ENCODE measurements around the gene PDSS2.
"Not testable (repeated sequence)": the region's sequence is repeated elsewhere in the genome, so short reads cannot be mapped to it uniquely, and the experiment has no call there.

GRCh38 chr6:107285683-107286082, 173.7 kb downstream of the PDSS2 start:
- TF ChIP-seq, protein P1, sequence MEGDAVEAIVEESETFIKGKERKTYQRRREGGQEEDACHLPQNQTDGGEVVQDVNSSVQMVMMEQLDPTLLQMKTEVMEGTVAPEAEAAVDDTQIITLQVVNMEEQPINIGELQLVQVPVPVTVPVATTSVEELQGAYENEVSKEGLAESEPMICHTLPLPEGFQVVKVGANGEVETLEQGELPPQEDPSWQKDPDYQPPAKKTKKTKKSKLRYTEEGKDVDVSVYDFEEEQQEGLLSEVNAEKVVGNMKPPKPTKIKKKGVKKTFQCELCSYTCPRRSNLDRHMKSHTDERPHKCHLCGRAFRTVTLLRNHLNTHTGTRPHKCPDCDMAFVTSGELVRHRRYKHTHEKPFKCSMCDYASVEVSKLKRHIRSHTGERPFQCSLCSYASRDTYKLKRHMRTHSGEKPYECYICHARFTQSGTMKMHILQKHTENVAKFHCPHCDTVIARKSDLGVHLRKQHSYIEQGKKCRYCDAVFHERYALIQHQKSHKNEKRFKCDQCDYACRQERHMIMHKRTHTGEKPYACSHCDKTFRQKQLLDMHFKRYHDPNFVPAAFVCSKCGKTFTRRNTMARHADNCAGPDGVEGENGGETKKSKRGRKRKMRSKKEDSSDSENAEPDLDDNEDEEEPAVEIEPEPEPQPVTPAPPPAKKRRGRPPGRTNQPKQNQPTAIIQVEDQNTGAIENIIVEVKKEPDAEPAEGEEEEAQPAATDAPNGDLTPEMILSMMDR (conservative IDR thresholded peaks at IDR 0.05 in 1 of 2, IDR thresholded peaks at IDR 0.05 in 1 of 2; ENCODE audit: extremely low read depth in 1 of 2, insufficient read depth in 1 of 2, low read depth in 1 of 2, low read length in 2 of 2): not testable (repeated sequence)
- not testable (repeated sequence) for TF ChIP-seq EZH2 (IDR thresholded peaks at IDR 0.05; ENCODE audit: borderline replicate concordance, low read length)

Measured in mammary epithelial cell (primary cell).